DND-41 (cell line): Measurements from ENCODE around the gene RBM22.

Experiments used
- ATAC-seq: fragments of 200-7000 bp; cut with Tn5 transposase; 3 replicates; pipeline ENCODE4 v1.9.1; 2021; ENCODE audit warnings: low read depth; ENCODE audit not compliant: insufficient read depth
- DNase-seq: peaks from one replicate; pipeline ENCODE4 v3.0.0-alpha.2; 2020
- H2AFZ ChIP-seq: 2 replicates; pipeline ENCODE4 v1.6.0; 2012; ENCODE audit warnings: low read depth, low read length
- H3K27ac ChIP-seq: 2 replicates; pipeline ENCODE4 v1.5.1; 2012; ENCODE audit warnings: low read length, inconsistent platforms
- H3K27me3 ChIP-seq: fragments of 200-600 bp; sonication (generic); 2 replicates; pipeline ENCODE4 v1.6.0; 2012; ENCODE audit warnings: low read length, mild to moderate bottlenecking, inconsistent platforms; ENCODE audit not compliant: insufficient read depth, poor library complexity
- H3K36me3 ChIP-seq: 2 replicates; pipeline ENCODE4 v1.5.1; 2012; ENCODE audit warnings: low read length, inconsistent platforms; ENCODE audit not compliant: insufficient read depth
- H3K4me1 ChIP-seq: 2 replicates; pipeline ENCODE4 v1.5.1; 2012; ENCODE audit warnings: mild to moderate bottlenecking, low read length; ENCODE audit not compliant: insufficient read depth
- H3K4me2 ChIP-seq: 2 replicates; pipeline ENCODE4 v1.6.0; 2012; ENCODE audit warnings: mild to moderate bottlenecking, moderate library complexity, low read length, inconsistent platforms; ENCODE audit not compliant: insufficient read depth
- H3K4me3 ChIP-seq, 2 experiments: fragments of 200-600 bp in 1 of 2; shearing (Covaris generic) in 1 of 2; 2 replicates each; pipeline ENCODE4 v1.5.1; 2012 to 2016; ENCODE audit warnings: inconsistent platforms in 2 of 2, low read length in 2 of 2, mild to moderate bottlenecking in 2 of 2, low read depth in 1 of 2, moderate library complexity in 1 of 2
- H3K79me2 ChIP-seq: 2 replicates; pipeline ENCODE4 v1.6.0; 2012; ENCODE audit warnings: low read length, inconsistent platforms; ENCODE audit not compliant: insufficient read depth
- H3K9ac ChIP-seq: 2 replicates; pipeline ENCODE4 v1.6.0; 2012; ENCODE audit warnings: low read depth, mild to moderate bottlenecking, inconsistent platforms, low read length, moderate library complexity
- H3K9me3 ChIP-seq: 2 replicates; pipeline ENCODE4 v1.5.1; 2012; ENCODE audit warnings: low read length, moderate library complexity, mild to moderate bottlenecking, inconsistent platforms; ENCODE audit not compliant: insufficient read depth, severe bottlenecking
- H4K20me1 ChIP-seq: 2 replicates; pipeline ENCODE4 v1.6.0; 2012; ENCODE audit warnings: low read length; ENCODE audit not compliant: insufficient read depth
- EZH2 ChIP-seq: IDR thresholded peaks from 3 replicates; pipeline ENCODE4 v1.6.1; 2012; ENCODE audit warnings: borderline replicate concordance, low read depth, mild to moderate bottlenecking, moderate library complexity, low read length, inconsistent platforms; ENCODE audit not compliant: severe bottlenecking
- TF ChIP-seq, protein P1 (sequence below): IDR thresholded peaks from 2 replicates; pipeline ENCODE4 v1.5.1; 2012; ENCODE audit warnings: borderline replicate concordance, low read length, moderate library complexity, mild to moderate bottlenecking; ENCODE audit not compliant: poor library complexity, severe bottlenecking; ENCODE audit errors: extremely low read depth

Gene RBM22

DNA sequence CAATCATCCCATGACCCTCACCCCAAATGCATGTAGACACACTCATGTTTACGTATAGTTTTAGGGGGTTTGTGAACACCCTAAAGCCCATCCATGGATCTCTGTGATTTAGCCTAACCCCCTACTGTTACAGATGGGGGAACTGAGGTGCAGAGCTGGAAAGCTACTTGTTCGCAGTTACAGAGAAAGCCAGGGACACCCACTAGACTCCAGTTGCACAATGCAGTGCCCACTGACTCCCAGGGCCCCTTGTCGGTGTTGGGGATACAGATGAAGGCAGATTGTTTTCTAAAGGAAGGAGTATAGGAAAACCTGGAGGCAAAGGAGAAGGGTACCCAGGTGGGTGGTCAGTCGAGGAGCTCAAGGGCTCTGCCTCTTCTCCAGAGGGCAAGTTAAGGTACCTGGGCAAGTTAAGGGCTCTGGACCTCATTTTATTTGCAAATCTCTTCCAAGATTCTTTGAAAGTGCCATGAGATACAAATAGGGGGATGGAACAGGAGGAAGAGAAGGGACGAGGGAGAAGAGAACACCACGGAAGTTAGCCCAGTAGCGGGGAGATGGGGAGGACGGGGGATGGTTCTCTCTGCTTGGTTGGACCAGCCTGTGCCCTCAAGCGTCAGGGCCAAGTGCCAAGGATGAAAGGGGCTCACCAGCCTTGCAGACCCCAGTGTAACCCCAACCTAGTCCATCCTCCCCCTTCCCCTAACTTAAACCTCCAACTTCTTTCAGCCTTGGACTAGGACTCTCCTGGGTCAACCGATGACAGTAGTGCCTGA lies 38.9 kb downstream of the RBM22 start:
- H3K27me3 ChIP-seq = peaks cover 17% of the 10 kb centered on the region
- no peak for ATAC-seq
- peaks cover 7% of the 10 kb centered on the region for H3K4me1 ChIP-seq
- H3K79me2 ChIP-seq = no peaks in the 10 kb centered on the region
- H3K9ac ChIP-seq = no peak overlapping the region
- DNase-seq = no peak
- no peaks in the 10 kb centered on the region for H3K36me3 ChIP-seq
- no peaks in the 10 kb centered on the region for H4K20me1 ChIP-seq
- no peak overlapping the region for H3K4me3 ChIP-seq
- no peaks in the 10 kb centered on the region for H3K9me3 ChIP-seq
- H2AFZ ChIP-seq = no peak overlapping the region
- no peak overlapping the region for H3K4me2 ChIP-seq
- no peak overlapping the region for H3K27ac ChIP-seq
- TF ChIP-seq, protein P1, sequence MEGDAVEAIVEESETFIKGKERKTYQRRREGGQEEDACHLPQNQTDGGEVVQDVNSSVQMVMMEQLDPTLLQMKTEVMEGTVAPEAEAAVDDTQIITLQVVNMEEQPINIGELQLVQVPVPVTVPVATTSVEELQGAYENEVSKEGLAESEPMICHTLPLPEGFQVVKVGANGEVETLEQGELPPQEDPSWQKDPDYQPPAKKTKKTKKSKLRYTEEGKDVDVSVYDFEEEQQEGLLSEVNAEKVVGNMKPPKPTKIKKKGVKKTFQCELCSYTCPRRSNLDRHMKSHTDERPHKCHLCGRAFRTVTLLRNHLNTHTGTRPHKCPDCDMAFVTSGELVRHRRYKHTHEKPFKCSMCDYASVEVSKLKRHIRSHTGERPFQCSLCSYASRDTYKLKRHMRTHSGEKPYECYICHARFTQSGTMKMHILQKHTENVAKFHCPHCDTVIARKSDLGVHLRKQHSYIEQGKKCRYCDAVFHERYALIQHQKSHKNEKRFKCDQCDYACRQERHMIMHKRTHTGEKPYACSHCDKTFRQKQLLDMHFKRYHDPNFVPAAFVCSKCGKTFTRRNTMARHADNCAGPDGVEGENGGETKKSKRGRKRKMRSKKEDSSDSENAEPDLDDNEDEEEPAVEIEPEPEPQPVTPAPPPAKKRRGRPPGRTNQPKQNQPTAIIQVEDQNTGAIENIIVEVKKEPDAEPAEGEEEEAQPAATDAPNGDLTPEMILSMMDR = no peak
- no peak for TF ChIP-seq EZH2

DNA sequence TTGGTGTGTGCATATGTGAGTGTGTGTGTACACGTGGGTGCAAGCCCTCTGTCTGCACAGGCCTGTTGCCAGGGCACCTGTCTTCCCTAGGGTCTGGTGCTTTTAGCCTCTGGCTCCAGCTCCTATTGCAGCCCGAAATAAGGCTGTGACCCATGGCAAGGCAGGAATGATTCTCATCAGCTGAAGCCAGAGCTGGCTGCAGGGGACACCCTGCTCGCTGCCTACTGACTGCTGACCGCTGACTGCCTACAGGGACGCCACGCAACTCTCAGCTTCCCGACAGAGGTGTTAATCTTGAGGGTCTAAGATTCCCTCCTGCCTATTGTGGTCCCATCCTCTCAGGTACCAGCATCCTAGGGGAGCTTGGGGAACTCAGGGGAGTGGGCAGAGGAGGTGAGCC lies 39.8 kb downstream of the RBM22 start, which contains the start of gene MYOZ3:
MYOZ3 (plus strand) TSS at position 166 of the 400 bp plus-strand sequence. CDS start 1,691 bp downstream, outside the sequence.
- Histone ChIP-seq H2AFZ (no peak within 1 kb of the TSS), H3K4me1 (peaks cover 14% of the 10 kb centered on the region), H3K4me3 (no peak within 1 kb of the TSS), H3K27me3 (peaks cover 17% of the 10 kb centered on the region), H3K27ac (no peak within 1 kb of the TSS), H4K20me1 (no peaks in the 10 kb centered on the region), H3K79me2 (no peaks in the 10 kb centered on the region), H3K4me2 (no peak within 1 kb of the TSS), H3K9me3 (no peaks in the 10 kb centered on the region), H3K9ac (no peak within 1 kb of the TSS), H3K36me3 (no peaks in the 10 kb centered on the region)
- ATAC-seq (no peak), DNase-seq (no peak)
- TF ChIP-seq EZH2 = no peak
- TF ChIP-seq, protein P1 = no peak

DNA sequence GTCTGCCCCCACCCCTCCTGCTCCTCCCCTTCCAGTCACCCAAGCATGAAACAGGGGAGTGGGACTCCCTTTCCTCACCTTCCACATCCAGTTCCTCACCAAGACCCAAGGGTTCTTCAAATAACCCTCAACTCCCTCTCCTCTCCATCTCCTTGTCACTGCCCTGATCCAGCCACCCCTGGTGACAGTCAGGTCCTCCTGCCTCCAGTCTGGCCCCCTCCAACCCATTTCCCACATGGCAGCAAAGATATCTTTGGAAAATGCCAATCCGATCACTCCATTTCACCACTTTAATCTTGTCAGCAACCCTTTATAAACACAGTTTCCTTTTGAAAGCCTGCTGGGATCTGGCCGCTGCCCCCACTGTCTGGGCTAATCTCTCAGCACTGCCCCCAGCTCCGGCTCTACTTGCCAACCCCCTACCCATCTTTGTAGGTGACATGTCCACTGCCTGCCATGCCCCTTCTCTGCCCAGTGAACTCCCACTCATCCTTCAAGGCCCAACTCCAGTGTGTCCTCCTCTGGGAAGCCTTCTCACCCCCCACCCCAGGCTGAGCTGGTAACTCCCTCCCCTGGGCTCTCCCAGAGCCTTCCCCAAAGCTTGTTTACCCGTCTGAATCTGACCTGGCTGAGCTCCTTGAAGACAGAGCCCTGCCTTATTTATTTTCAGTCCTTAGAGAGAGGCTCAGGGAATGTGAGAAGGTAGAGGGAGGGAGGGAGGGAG lies 40.6 kb downstream of the RBM22 start:
- Histone ChIP-seq H3K9ac (no peak overlapping the region), H4K20me1 (no peaks in the 10 kb centered on the region), H3K27ac (no peak overlapping the region), H3K36me3 (no peaks in the 10 kb centered on the region), H3K4me1 (peaks cover 22% of the 10 kb centered on the region), H3K4me3 (no peak overlapping the region), H3K79me2 (no peaks in the 10 kb centered on the region), H3K9me3 (no peaks in the 10 kb centered on the region), H2AFZ (no peak overlapping the region), H3K27me3 (peaks cover 17% of the 10 kb centered on the region), H3K4me2 (no peak overlapping the region)
- no peak for ATAC-seq
- TF ChIP-seq, protein P1 = no peak
- TF ChIP-seq EZH2 = no peak
- DNase-seq = no peak
